C4-2B (cell line): ENCODE results near the gene MYH6.

Source experiments
- CTCF ChIP-seq: fragments of 450-650 bp; conservative IDR thresholded peaks from 2 replicates; pipeline ENCODE4 v1.5.1; 2017; ENCODE audit warnings: mild to moderate bottlenecking
- ZFX ChIP-seq: fragments of 450-650 bp; IDR thresholded peaks from 2 replicates; pipeline ENCODE4 v1.6.1; 2017

DNA sequence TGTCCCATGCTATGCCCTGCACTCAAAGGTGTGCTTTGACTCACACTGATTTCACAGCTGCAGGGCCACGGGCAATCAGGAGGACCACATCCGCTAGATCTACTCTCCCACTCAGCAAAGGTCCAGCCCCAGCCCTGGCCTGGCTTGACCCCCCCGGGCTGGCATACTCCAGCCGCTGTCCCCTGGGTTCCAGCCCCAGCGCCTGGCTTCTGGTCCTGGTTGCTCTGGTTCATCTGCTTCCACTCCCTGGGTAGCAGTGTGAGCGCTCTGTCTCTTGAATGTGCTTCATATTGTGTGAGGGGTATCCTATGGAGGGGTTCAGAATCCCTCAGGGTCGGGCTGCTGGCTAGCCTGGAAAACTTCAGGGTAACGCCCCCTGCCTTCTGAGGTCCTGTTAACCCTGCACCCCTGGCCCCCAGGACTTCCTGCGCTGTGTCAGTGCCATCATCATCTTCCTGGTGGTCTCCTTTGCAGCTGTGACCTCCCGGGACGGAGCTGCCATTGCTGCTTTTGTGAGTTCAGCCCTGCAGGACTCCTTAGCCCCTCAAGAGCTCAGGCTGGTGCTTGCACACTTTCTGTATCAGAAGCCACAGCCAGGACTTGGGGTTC lies 29.4 kb downstream of the MYH6 start:
- TF ChIP-seq CTCF (no peak), ZFX (no peak)
